ENCODE measurements around the gene ERC2.

The ERC2 gene

GRCh38 chr3:55907616-55908015, 560.7 kb downstream of the ERC2 start:
- TF ChIP-seq CEBPB (IDR thresholded peaks at IDR 0.05) (no peak), REST (IDR thresholded peaks at IDR 0.05; ENCODE audit: low read depth) (no peak), NFIC (IDR thresholded peaks at IDR 0.05) (no peak), CREB1 (IDR thresholded peaks at IDR 0.05; ENCODE audit: low read depth) (no peak), EGR1 (IDR thresholded peaks at IDR 0.05) (no peak), EP300 (IDR thresholded peaks at IDR 0.05; ENCODE audit: borderline replicate concordance) (no peak), MAX (IDR thresholded peaks at IDR 0.05) (no peak)

- TF ChIP-seq TAF1 (IDR thresholded peaks at IDR 0.05; ENCODE audit: low read depth) (no peak), EGR1 (IDR thresholded peaks at IDR 0.05) (no peak), TCF12 (IDR thresholded peaks at IDR 0.05; ENCODE audit: low read depth) (no peak), USF1 (IDR thresholded peaks at IDR 0.05) (no peak), EP300 (IDR thresholded peaks at IDR 0.05; ENCODE audit: borderline replicate concordance) (no peak), ZBTB7A (IDR thresholded peaks at IDR 0.05; ENCODE audit: low read depth) (no peak), NFIC (IDR thresholded peaks at IDR 0.05) (no peak), RAD21 (IDR thresholded peaks at IDR 0.05; ENCODE audit: low read depth) (no peak), CEBPB (IDR thresholded peaks at IDR 0.05) (no peak), FOXM1 (IDR thresholded peaks at IDR 0.05; ENCODE audit: borderline replicate concordance, low read depth) (no peak), YY1 (IDR thresholded peaks at IDR 0.05; ENCODE audit: low read depth) (no peak), CREB1 (IDR thresholded peaks at IDR 0.05; ENCODE audit: low read depth) (no peak), TEAD4 (IDR thresholded peaks at IDR 0.05) (no peak), REST (IDR thresholded peaks at IDR 0.05; ENCODE audit: low read depth) (no peak), MAX (IDR thresholded peaks at IDR 0.05) (no peak)
These were observed 561.4 kb downstream of the ERC2 start for GRCh38 chr3:55906896-55907295.

GRCh38 chr3:55904716-55905115, 563.6 kb downstream of the ERC2 start:
- TF ChIP-seq ZBTB7A (IDR thresholded peaks at IDR 0.05; ENCODE audit: low read depth) (no peak), EGR1 (IDR thresholded peaks at IDR 0.05) (no peak), EP300 (IDR thresholded peaks at IDR 0.05; ENCODE audit: borderline replicate concordance) (no peak), USF1 (IDR thresholded peaks at IDR 0.05) (no peak), REST (IDR thresholded peaks at IDR 0.05; ENCODE audit: low read depth) (no peak), CREB1 (IDR thresholded peaks at IDR 0.05; ENCODE audit: low read depth) (no peak), TAF1 (IDR thresholded peaks at IDR 0.05; ENCODE audit: low read depth) (no peak), RAD21 (IDR thresholded peaks at IDR 0.05; ENCODE audit: low read depth) (no peak), TEAD4 (IDR thresholded peaks at IDR 0.05) (no peak), FOXM1 (IDR thresholded peaks at IDR 0.05; ENCODE audit: borderline replicate concordance, low read depth) (no peak), MAX (IDR thresholded peaks at IDR 0.05) (no peak), NFIC (IDR thresholded peaks at IDR 0.05) (no peak), CEBPB (IDR thresholded peaks at IDR 0.05) (no peak), TCF12 (IDR thresholded peaks at IDR 0.05; ENCODE audit: low read depth) (no peak), YY1 (IDR thresholded peaks at IDR 0.05; ENCODE audit: low read depth) (no peak)

GRCh38 chr3:55903680-55904079, 564.6 kb downstream of the ERC2 start:
- TF ChIP-seq FOXM1 (IDR thresholded peaks at IDR 0.05; ENCODE audit: borderline replicate concordance, low read depth) (no peak), TAF1 (IDR thresholded peaks at IDR 0.05; ENCODE audit: low read depth) (no peak)

All from Ishikawa (cell line).